Endothelial cell of umbilical vein (primary cell): Measurements from ENCODE around the gene MYO15A.

ENCODE experiments used
- CTCF ChIP-seq, 2 donors: IDR thresholded peaks; 1 replicate in 1 of 2; 2 replicates in 1 of 2; pipeline ENCODE4 v1.5.1; 2011; ENCODE audit warnings: low read length in 2 of 2, mild to moderate bottlenecking in 2 of 2, moderate library complexity in 2 of 2, control low read depth in 1 of 2, inconsistent platforms in 1 of 2, low read depth in 1 of 2; ENCODE audit not compliant: insufficient read depth in 1 of 2; ENCODE audit errors: extremely low read depth in 1 of 2
- EZH2 ChIP-seq: IDR thresholded peaks from 2 replicates; pipeline ENCODE4 v1.6.1; 2012; ENCODE audit warnings: borderline replicate concordance, low read depth, mild to moderate bottlenecking, moderate library complexity, low read length, inconsistent platforms; ENCODE audit not compliant: severe bottlenecking
- POLR2A ChIP-seq: IDR thresholded peaks from 2 replicates; pipeline ENCODE4 v1.6.1; 2012; ENCODE audit warnings: low read depth, mild to moderate bottlenecking, control low read depth, low read length
- POLR2AphosphoS5 ChIP-seq: IDR thresholded peaks from 2 replicates; pipeline ENCODE4 v1.6.1; 2012; ENCODE audit warnings: low read depth, mild to moderate bottlenecking, control low read depth, low read length, moderate library complexity; ENCODE audit not compliant: insufficient read depth

GRCh38 chr17:18185391-18185790 is 76.8 kb downstream of the MYO15A start:
- no peak for TF ChIP-seq EZH2
- no peak for TF ChIP-seq CTCF (IDR thresholded peaks at IDR 0.05; ENCODE audit: extremely low read depth in 1 of 2, insufficient read depth in 1 of 2, low read depth in 1 of 2, low read length in 2 of 2)
- TF ChIP-seq POLR2AphosphoS5: no peak
- TF ChIP-seq POLR2A: no peak
